MCF 10A (cell line): ENCODE data around the gene PCNX1. TPM values are rescaled to one million over a fixed set of nuclear protein-coding genes. Genes with fewer than 3 reads are reported as not detected.
A peak's percentile ranks its signal among the peaks of the same experiment; 100 is the strongest.

Experiments
- BruUV-seq: library from RNA; stranded (reverse); fragments of 400-500 nt; replicated peaks from 2 replicates; lab custom pipeline; 2021; lab: Mats Ljungman, UMichigan
- CTCF ChIA-PET: fragments of 300-600 bp; sonication (Branson Sonifier 250); formaldehyde crosslinking; extraction: SDS; loops from one replicate; lab custom pipeline; 2021; ENCODE audit warnings: antibody characterized with exemption, inconsistent platforms; lab: Yijun Ruan, JAX
- POLR2A ChIA-PET: fragments of 300-600, 350-650 bp; sonication (Branson Sonifier 250); formaldehyde crosslinking; extraction: SDS; loops from one replicate; lab custom pipeline; 2020; ENCODE audit warnings: antibody characterized with exemption, inconsistent platforms; lab: Yijun Ruan, JAX
- DNase-seq: peaks from one replicate; pipeline ENCODE4 v3.0.0-alpha.2; 2018; ENCODE audit not compliant: unreplicated experiment
- H3K27ac Mint-ChIP-seq: one replicate; pipeline ENCODE4 v1.8.0; 2022; ENCODE audit warnings: mild to moderate bottlenecking, low read depth, mixed read lengths; ENCODE audit not compliant: unreplicated experiment
- H3K27me3 Mint-ChIP-seq: one replicate; pipeline ENCODE4 v1.8.0; 2022; ENCODE audit warnings: mixed read lengths; ENCODE audit not compliant: insufficient read depth, unreplicated experiment
- H3K36me3 Mint-ChIP-seq: one replicate; pipeline ENCODE4 v1.8.0; 2022; ENCODE audit warnings: mild to moderate bottlenecking, moderate library complexity, mixed read lengths; ENCODE audit not compliant: insufficient read depth, unreplicated experiment
- H3K4me1 Mint-ChIP-seq: one replicate; pipeline ENCODE4 v1.8.0; 2022; ENCODE audit warnings: mixed read lengths; ENCODE audit not compliant: insufficient read depth, unreplicated experiment
- H3K4me3 Mint-ChIP-seq: one replicate; pipeline ENCODE4 v1.8.0; 2022; ENCODE audit warnings: mild to moderate bottlenecking, moderate library complexity, mixed read lengths; ENCODE audit not compliant: unreplicated experiment
- H3K9me3 Mint-ChIP-seq: one replicate; pipeline ENCODE4 v1.8.0; 2022; ENCODE audit warnings: mixed read lengths; ENCODE audit not compliant: unreplicated experiment
- CTCF ChIP-seq: fragments of 200-600 bp; IDR thresholded peaks from one replicate; pipeline ENCODE4 v1.8.0; 2022; ENCODE audit warnings: antibody characterized with exemption, mild to moderate bottlenecking; ENCODE audit not compliant: unreplicated experiment
- intact Hi-C: fragments of 100-400 bp; cut with micrococcal nuclease; formaldehyde crosslinking; loops from 2 replicates; pipeline ENCODE4 v1.14.1; 2022
- total RNA-seq: library from RNA; stranded (reverse); gene quantifications from 2 replicates; pipeline ENCODE4 v1.2.3, GENCODE V29; 2022

The PCNX1 gene
- total RNA-seq, 1 experiment from 2014 or later: 55.6 TPM

- DNase-seq: no peak
- H3K36me3 Mint-ChIP-seq: peaks cover 61% of the 10 kb centered on the region
- H3K4me3 Mint-ChIP-seq: no peak overlapping the region
- H3K27ac Mint-ChIP-seq: peak overlapping the region; percentile 35
- CTCF ChIA-PET: interaction anchor here (0.6 to 2.7 kb wide), 2 partner anchors 31 to 644 kb away, joined by 4 to 10 read pairs; no protein-coding TSS in a partner anchor
- POLR2A ChIA-PET: no interaction called here
- no peaks in the 10 kb centered on the region for H3K4me1 Mint-ChIP-seq
- no peaks in the 10 kb centered on the region for H3K9me3 Mint-ChIP-seq
- intact Hi-C loops: no loop called here
- no peaks in the 10 kb centered on the region for H3K27me3 Mint-ChIP-seq
- BruUV-seq: no TSS peak
- TF ChIP-seq CTCF: no peak
Measured at GRCh38 chr14:71108398-71109119, 201.3 kb downstream of the PCNX1 start.

GRCh38 chr14:71113376-71113775, 206.1 kb downstream of the PCNX1 start:
- Mint-ChIP-seq H3K27me3 (no peaks in the 10 kb centered on the region), H3K4me3 (no peak overlapping the region), H3K9me3 (peaks cover 7% of the 10 kb centered on the region), H3K36me3 (peaks cover 59% of the 10 kb centered on the region), H3K4me1 (peaks cover 13% of the 10 kb centered on the region), H3K27ac (no peak overlapping the region)
- ChIA-PET CTCF (interaction anchor here (0.6 to 3.8 kb wide), 3 partner anchors 10 to 778 kb away, joined by 3 to 48 read pairs (median 4); no protein-coding TSS in a partner anchor), POLR2A (interaction anchor here (0.6 to 1.0 kb wide), 2 partner anchors 8 to 1792 kb away, joined by 3 read pairs; no protein-coding TSS in a partner anchor)
- DNase-seq: no peak
- no TSS peak for BruUV-seq
- TF ChIP-seq CTCF: no peak
- intact Hi-C loops: no loop called here

GRCh38 chr14:71114565-71114964, 207.3 kb downstream of the PCNX1 start:
- DNase-seq: no peak
- no peak overlapping the region for H3K4me3 Mint-ChIP-seq
- POLR2A ChIA-PET: interaction anchor here (0.6 to 1.4 kb wide), 3 partner anchors 38 to 307 kb away, joined by 3 to 4 read pairs (median 3); no protein-coding TSS in a partner anchor
- no peaks in the 10 kb centered on the region for H3K27me3 Mint-ChIP-seq
- intact Hi-C loops: no loop called here
- no peak overlapping the region for H3K27ac Mint-ChIP-seq
- H3K9me3 Mint-ChIP-seq: peaks cover 7% of the 10 kb centered on the region
- no TSS peak for BruUV-seq
- CTCF ChIA-PET: interaction anchor here (0.6 to 3.8 kb wide), 7 partner anchors 11 to 826 kb away, joined by 3 to 48 read pairs (median 4); no protein-coding TSS in a partner anchor
- peaks cover 47% of the 10 kb centered on the region for H3K36me3 Mint-ChIP-seq
- TF ChIP-seq CTCF: no peak
- H3K4me1 Mint-ChIP-seq: peaks cover 21% of the 10 kb centered on the region

GRCh38 chr14:71115306-71115705, 208.0 kb downstream of the PCNX1 start:
- Mint-ChIP-seq H3K9me3 (peaks cover 7% of the 10 kb centered on the region), H3K27ac (no peak overlapping the region), H3K36me3 (peaks cover 40% of the 10 kb centered on the region), H3K27me3 (no peaks in the 10 kb centered on the region), H3K4me3 (no peak overlapping the region), H3K4me1 (peaks cover 21% of the 10 kb centered on the region)
- no peak for DNase-seq
- BruUV-seq: no TSS peak
- CTCF ChIA-PET: interaction anchor here (0.6 to 3.8 kb wide), 6 partner anchors 12 to 827 kb away, joined by 3 to 48 read pairs (median 4); no protein-coding TSS in a partner anchor
- POLR2A ChIA-PET: interaction anchor here (0.6 to 1.4 kb wide), 3 partner anchors 39 to 306 kb away, joined by 3 to 4 read pairs (median 3); no protein-coding TSS in a partner anchor
- no peak for TF ChIP-seq CTCF
- intact Hi-C loops: no loop called here
